K562 (cell line): ENCODE data around the gene KRAS. TPM values are rescaled to one million over a fixed set of nuclear protein-coding genes. Genes with fewer than 3 reads are reported as not detected.

Experiments used
- ATAC-seq: fragments of 200-7000 bp; cut with Tn5 transposase; 3 replicates; pipeline ENCODE4 v1.9.1; 2020; ENCODE audit warnings: moderate library complexity
- BruUV-seq: library from RNA; stranded (reverse); fragments of 400-500 nt; replicated peaks from 2 replicates; lab custom pipeline; 2021; lab: Mats Ljungman, UMichigan
- CTCF ChIA-PET: fragments of 300-600 bp; formaldehyde crosslinking; extraction: SDS; loops from one replicate; lab custom pipeline; 2021; ENCODE audit warnings: low intra/inter-chr PET ratio; lab: Yijun Ruan, JAX
- POLR2A ChIA-PET: fragments of 300-600, 350-650 bp; sonication (Branson Sonifier 250); formaldehyde crosslinking; extraction: SDS; loops from one replicate; lab custom pipeline; 2021; ENCODE audit warnings: antibody characterized with exemption, inconsistent platforms; lab: Yijun Ruan, JAX
- DNase-seq, 4 experiments: peaks; one replicate each; pipeline versions ENCODE4 v3.0.0 to v3.0.0-alpha.2; 2011 to 2018; ENCODE audit warnings: low spot score in 3 of 4, mixed read lengths in 3 of 4; ENCODE audit errors: extremely low read depth in 1 of 4
- FAIRE-seq: peaks from 2 replicates; lab custom pipeline; 2011; peaks lifted over from hg19 to GRCh38; lab: Jason Lieb, UNC
- H2AFZ ChIP-seq: 2 replicates; pipeline ENCODE4 v1.6.0; 2011; ENCODE audit warnings: low read depth, low read length, control low read depth, inconsistent platforms
- H3K27ac ChIP-seq: fragments of 200-600 bp; 3 replicates; pipeline ENCODE4 v1.8.0; 2011; ENCODE audit warnings: low read depth, mild to moderate bottlenecking, control low read depth, inconsistent platforms, low read length, moderate library complexity, mixed read lengths; ENCODE audit errors: extremely low read depth
- H3K27me3 ChIP-seq, 2 experiments: fragments of 300-600 bp in 1 of 2; 2 replicates in 1 of 2; 3 replicates in 1 of 2; pipeline versions ENCODE4 v1.6.0 to v1.8.0; 2011; ENCODE audit warnings: inconsistent platforms in 2 of 2, low read length in 2 of 2, mild to moderate bottlenecking in 1 of 2, mixed read lengths in 1 of 2, moderate library complexity in 1 of 2; ENCODE audit not compliant: control insufficient read depth in 2 of 2, insufficient read depth in 2 of 2
- H3K36me3 ChIP-seq: fragments of 300-600 bp; 3 replicates; pipeline ENCODE4 v1.8.0; 2011; ENCODE audit warnings: mild to moderate bottlenecking, low read length, inconsistent platforms; ENCODE audit not compliant: control insufficient read depth, insufficient read depth
- H3K4me1 ChIP-seq, 2 experiments: fragments of 200-600 bp in 1 of 2; replicated peaks in 1 of 2; 2 replicates in 1 of 2; 3 replicates in 1 of 2; pipeline versions ENCODE4 v1.5.1 to v1.8.0; 2011; ENCODE audit warnings: inconsistent platforms in 2 of 2, low read length in 2 of 2, mild to moderate bottlenecking in 1 of 2, mixed read lengths in 1 of 2, moderate library complexity in 1 of 2; ENCODE audit not compliant: control insufficient read depth in 2 of 2, insufficient read depth in 2 of 2
- H3K4me2 ChIP-seq: 2 replicates; pipeline ENCODE4 v1.6.1; 2011; ENCODE audit warnings: low read length, control low read depth, inconsistent platforms, mixed read lengths; ENCODE audit not compliant: insufficient read depth
- H3K4me3 ChIP-seq: fragments of 200-600 bp; sonication (generic), shearing (Covaris generic); 2 replicates; pipeline ENCODE4 v1.5.1; 2016; ENCODE audit warnings: control low read depth, inconsistent platforms
- H3K79me2 ChIP-seq: fragments of 200-600 bp; 3 replicates; pipeline ENCODE4 v1.8.0; 2011; ENCODE audit warnings: low read length, inconsistent platforms; ENCODE audit not compliant: control insufficient read depth, insufficient read depth
- H3K9ac ChIP-seq, 2 experiments: 2 replicates each; pipeline versions ENCODE4 v1.6.0 to v1.6.1; 2011; ENCODE audit warnings: low read depth in 2 of 2, low read length in 2 of 2, control low read depth in 1 of 2, inconsistent platforms in 1 of 2, mild to moderate bottlenecking in 1 of 2, mixed read lengths in 1 of 2; ENCODE audit not compliant: insufficient read depth in 1 of 2
- H3K9me1 ChIP-seq: one replicate; pipeline ENCODE4 v1.6.0; 2011; ENCODE audit warnings: inconsistent platforms, mild to moderate bottlenecking, low read length, moderate library complexity; ENCODE audit not compliant: control insufficient read depth, insufficient read depth
- H3K9me3 ChIP-seq: replicated peaks from 2 replicates; pipeline ENCODE4 v1.5.1; 2011; ENCODE audit warnings: low read depth, low read length, inconsistent platforms; ENCODE audit not compliant: control insufficient read depth, insufficient read depth
- H4K20me1 ChIP-seq: replicated peaks from 2 replicates; pipeline ENCODE4 v1.6.1; 2011; ENCODE audit warnings: low read length, inconsistent platforms, mixed read lengths; ENCODE audit not compliant: control insufficient read depth, insufficient read depth
- ARID1B ChIP-seq: fragments of 450-650 bp; IDR thresholded peaks from 2 replicates; pipeline ENCODE4 v1.6.1; 2016; ENCODE audit warnings: antibody characterized with exemption, mild to moderate bottlenecking, inconsistent platforms
- CHD4 ChIP-seq: fragments of 200-600 bp; sonication (generic); IDR thresholded peaks from 3 replicates; pipeline ENCODE4 v1.6.1; 2012; ENCODE audit warnings: low read depth, mild to moderate bottlenecking, mixed read lengths, low read length, inconsistent platforms; ENCODE audit not compliant: insufficient read depth, insufficient replicate concordance, poor library complexity, severe bottlenecking
- ETV6 ChIP-seq, 3 experiments: fragments of 150-350 bp in 1 of 3; sonication (generic) in 1 of 3; formaldehyde crosslinking in 1 of 3; IDR thresholded peaks; 2 replicates each; pipeline versions ENCODE4 v1.6.1 to v1.8.0; 2014 to 2022; ENCODE audit warnings: borderline replicate concordance in 2 of 3, low read depth in 2 of 3, antibody characterized with exemption in 1 of 3, low read length in 1 of 3, mild to moderate bottlenecking in 1 of 3, missing genetic modification reagents in 1 of 3
- KLF13 ChIP-seq: fragments of 450-650 bp; IDR thresholded peaks from 2 replicates; pipeline ENCODE4 v1.6.1; 2016; ENCODE audit warnings: missing genetic modification characterization, low read depth, mild to moderate bottlenecking, missing compliant biosample characterization, moderate library complexity, borderline replicate concordance
- PTBP1 ChIP-seq: fragments of 200-400 bp; formaldehyde crosslinking; IDR thresholded peaks from 2 replicates; pipeline ENCODE4 v1.6.1; 2017; ENCODE audit warnings: low read depth, low read length
- SIRT6 ChIP-seq: IDR thresholded peaks from one replicate; pipeline ENCODE4 v1.6.1; 2012; ENCODE audit warnings: low read depth, mild to moderate bottlenecking, control low read depth, inconsistent platforms, low read length, moderate library complexity
- VEZF1 ChIP-seq: fragments of 200-800 bp; sonication (Bioruptor generic); IDR thresholded peaks from 2 replicates; pipeline ENCODE4 v1.6.1; 2017; ENCODE audit warnings: missing genetic modification characterization, missing compliant biosample characterization
- ZNF274 ChIP-seq: IDR thresholded peaks from 2 replicates; pipeline ENCODE4 v1.6.1; 2011; ENCODE audit warnings: low read depth, mild to moderate bottlenecking, low read length, moderate library complexity, borderline replicate concordance
- ZNF324 ChIP-seq: fragments of 250-450 bp; sonication (Bioruptor Pico); IDR thresholded peaks from 2 replicates; pipeline ENCODE4 v1.4.0; 2020; ENCODE audit warnings: mild to moderate bottlenecking
- ZNF518B ChIP-seq: fragments of 250-450 bp; sonication (Bioruptor Pico); IDR thresholded peaks from 2 replicates; pipeline ENCODE4 v1.5.0; 2021; ENCODE audit warnings: mild to moderate bottlenecking, moderate library complexity
- WGBS: fragments of 100-300 bp; shearing (Covaris generic); methylation state at CpG from one replicate; pipeline ENCODE4 v1.1.6; 2016; ENCODE audit warnings: low coverage, mixed read lengths; ENCODE audit not compliant: insufficient coverage; ENCODE audit errors: missing lambda C conversion rate; 5-methylcytosine and 5-hydroxymethylcytosine counted together
- in situ Hi-C: fragments of 300-500 bp; cut with MboI; formaldehyde crosslinking; loops from 4 replicates; pipeline ENCODE4 v1.15.0; 2018; ENCODE audit warnings: inconsistent platforms, mixed read lengths
- intact Hi-C: fragments of 100-400 bp; cut with micrococcal nuclease; formaldehyde crosslinking; loops from 2 replicates; pipeline ENCODE4 v1.14.2; 2022
- polyA plus RNA-seq, 8 experiments: library from polyadenylated mRNA; depleted of rRNA in 4 of 8; stranded (reverse) in 5 of 8; unstranded in 3 of 8; fragments of >200 nt; fragmentation: Nextera tagmentation in 2 of 8; fragmentation: Illumina TruSeq in 1 of 8; extraction: Ambion mirVana in 2 of 8; extraction: Trizol in 1 of 8; gene quantifications; 2 replicates each; pipeline versions ENCODE4 v1.2.1 to v1.2.3, GENCODE V29; 2011 to 2014; ENCODE audit warnings: inconsistent platforms in 1 of 8, missing spikeins in 1 of 8
- total RNA-seq, 7 experiments: library from RNA; depleted of rRNA in 6 of 7; stranded (reverse); fragments of >200 nt in 6 of 7; fragmentation: Illumina TruSeq in 2 of 7; extraction: Trizol in 2 of 7; gene quantifications; 2 replicates each; pipeline versions ENCODE4 v1.2.1 to v1.2.3, GENCODE V29; 2011 to 2021; ENCODE audit warnings: low replicate concordance in 1 of 7

KRAS gene
- total and polyA plus RNA-seq, 9 of the 15 experiments (the other 6 are each of a cell fraction or from before 2014, with no cell fraction given), result 7.2 to 21.2 (median 12.7) TPM

- H3K9me3 ChIP-seq, result no peaks in the 10 kb centered on the region
- H3K27ac ChIP-seq, result no peak overlapping the region
- POLR2A ChIA-PET, result no interaction called here
- intact Hi-C loops, result no loop called here
- FAIRE-seq (no peak), DNase-seq (no peak), ATAC-seq (no peak)
- no peak overlapping the region for H2AFZ ChIP-seq
- 49% methylated on average over 4 of the region's 4 CpGs for WGBS
- H4K20me1 ChIP-seq, result no peaks in the 10 kb centered on the region
- H3K9ac ChIP-seq, result no peak overlapping the region
- no peak for TF ChIP-seq SIRT6
- TF ChIP-seq ETV6 (IDR thresholded peaks at IDR 0.05; ENCODE audit: borderline replicate concordance in 1 of 2, low read depth in 2 of 2, low read length in 1 of 2), result no peak
- no peak for TF ChIP-seq ETV6 (CRISPR knock-in tag; IDR thresholded peaks at IDR 0.05; ENCODE audit: borderline replicate concordance)
- TF ChIP-seq CHD4, result no peak
- no peak for TF ChIP-seq VEZF1 (CRISPR knock-in tag)
- TF ChIP-seq ZNF324 (CRISPR knock-in tag), result no peak
- TF ChIP-seq KLF13 (tag), result no peak
- TF ChIP-seq ARID1B, result no peak
- TF ChIP-seq ZNF518B (CRISPR knock-in tag), result no peak
- TF ChIP-seq ZNF274, result no peak
- TF ChIP-seq PTBP1, result no peak
- CTCF ChIA-PET, result no interaction called here
- no peaks in the 10 kb centered on the region for H3K4me1 ChIP-seq
- BruUV-seq, result no TSS peak
- peaks cover 6% of the 10 kb centered on the region; the same call in 1 of the 3 replicates for H3K79me2 ChIP-seq
- no peaks in the 10 kb centered on the region for H3K9me1 ChIP-seq
- in situ Hi-C loops, result no loop called here
- no peaks in the 10 kb centered on the region for H3K27me3 ChIP-seq
- H3K36me3 ChIP-seq, result peaks cover 25% of the 10 kb centered on the region
- no peak overlapping the region for H3K4me3 ChIP-seq
- H3K4me2 ChIP-seq, result no peak overlapping the region
Measured at GRCh38 chr12:25236626-25237025, 14.1 kb downstream of the KRAS start.
